Activated CD4-positive, alpha-beta T cell treated with anti-CD3 and anti-CD28 coated beads, Interleukin-2, amount 10 ng/mL, durations not matched to agents 7 days and 5 days (primary cell): ENCODE measurements around the gene SINHCAF. TPM values are rescaled to one million over a fixed set of nuclear protein-coding genes. Genes with fewer than 3 reads are reported as not detected.
A peak's percentile ranks its signal among the peaks of the same experiment; 100 is the strongest.
"Not testable (repeated sequence)": the region's sequence is repeated elsewhere in the genome, so short reads cannot be mapped to it uniquely, and the experiment has no call there.

Experiments
- CTCF ChIA-PET: fragments of 350-600 bp; sonication (Branson Sonifier 250); formaldehyde crosslinking; loops from one replicate; lab custom pipeline; 2021; ENCODE audit warnings: antibody characterized with exemption; lab: Charles Lee
- POLR2A ChIA-PET: fragments of 350-600 bp; sonication (Branson Sonifier 250); formaldehyde crosslinking; loops from one replicate; lab custom pipeline; 2021; ENCODE audit warnings: antibody characterized with exemption; lab: Charles Lee
- DNase-seq: peaks from one replicate; pipeline ENCODE4 v3.0.0-alpha.2; 2020
- H3K27ac Mint-ChIP-seq: one replicate; pipeline ENCODE4 v1.8.0; 2021; ENCODE audit warnings: mild to moderate bottlenecking, moderate library complexity, mixed read lengths
- H3K27me3 Mint-ChIP-seq: one replicate; pipeline ENCODE4 v1.8.0; 2021; ENCODE audit warnings: mixed read lengths
- H3K36me3 Mint-ChIP-seq: one replicate; pipeline ENCODE4 v1.8.0; 2021; ENCODE audit warnings: low read depth, mixed read lengths
- H3K4me1 Mint-ChIP-seq: one replicate; pipeline ENCODE4 v1.8.0; 2021; ENCODE audit warnings: mixed read lengths
- H3K4me3 Mint-ChIP-seq: one replicate; pipeline ENCODE4 v1.8.0; 2021; ENCODE audit warnings: mild to moderate bottlenecking, moderate library complexity, mixed read lengths
- H3K9me3 Mint-ChIP-seq: one replicate; pipeline ENCODE4 v1.8.0; 2021; ENCODE audit warnings: mixed read lengths
- total RNA-seq, 2 experiments: library from RNA; stranded (reverse); gene quantifications; one replicate each; pipeline ENCODE4 v1.2.3, GENCODE V29; 2021

SINHCAF gene
- total RNA-seq, 2 experiments from 2014 or later, result 91.3 to 92.3 TPM

DNA sequence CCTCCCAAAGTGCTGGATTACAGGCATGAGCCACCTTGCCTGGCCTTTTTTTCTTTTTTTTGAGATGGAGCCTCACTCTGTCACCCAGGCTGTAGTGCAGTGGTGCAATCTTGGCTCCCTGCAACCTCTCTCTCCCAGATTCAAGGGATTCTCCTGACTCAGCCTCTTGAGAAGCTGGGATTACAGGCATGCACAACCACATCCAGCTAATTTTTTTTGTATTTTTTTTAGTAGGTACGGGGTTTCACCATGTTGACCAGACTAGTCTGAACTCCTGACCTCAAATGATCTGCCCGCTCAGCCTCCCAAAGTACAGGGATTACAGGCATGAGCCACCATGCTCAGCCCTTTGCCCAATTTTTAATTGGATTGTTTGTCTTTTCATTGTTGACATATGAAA is 58.0 kb downstream of the SINHCAF start:
- no peak overlapping the region for H3K27ac Mint-ChIP-seq
- no peak for DNase-seq
- H3K9me3 Mint-ChIP-seq, result no peaks in the 10 kb centered on the region
- H3K4me3 Mint-ChIP-seq, result no peak overlapping the region
- POLR2A ChIA-PET, result no interaction called here
- H3K4me1 Mint-ChIP-seq, result peaks cover 3% of the 10 kb centered on the region
- peaks cover 4% of the 10 kb centered on the region for H3K36me3 Mint-ChIP-seq
- CTCF ChIA-PET, result no interaction called here
- H3K27me3 Mint-ChIP-seq, result no peaks in the 10 kb centered on the region

GRCh38 chr12:31265722-31266121 is 60.2 kb downstream of the SINHCAF start:
- Mint-ChIP-seq H3K27ac (no peak overlapping the region), H3K4me3 (no peak overlapping the region), H3K27me3 (no peaks in the 10 kb centered on the region), H3K9me3 (no peaks in the 10 kb centered on the region), H3K4me1 (no peaks in the 10 kb centered on the region), H3K36me3 (peaks cover 2% of the 10 kb centered on the region)
- POLR2A ChIA-PET, result no interaction called here
- no peak for DNase-seq
- CTCF ChIA-PET, result interaction anchor here (0.6 kb wide), 1 partner anchor 991 kb away, joined by 3 read pairs; no protein-coding TSS in a partner anchor

DNA sequence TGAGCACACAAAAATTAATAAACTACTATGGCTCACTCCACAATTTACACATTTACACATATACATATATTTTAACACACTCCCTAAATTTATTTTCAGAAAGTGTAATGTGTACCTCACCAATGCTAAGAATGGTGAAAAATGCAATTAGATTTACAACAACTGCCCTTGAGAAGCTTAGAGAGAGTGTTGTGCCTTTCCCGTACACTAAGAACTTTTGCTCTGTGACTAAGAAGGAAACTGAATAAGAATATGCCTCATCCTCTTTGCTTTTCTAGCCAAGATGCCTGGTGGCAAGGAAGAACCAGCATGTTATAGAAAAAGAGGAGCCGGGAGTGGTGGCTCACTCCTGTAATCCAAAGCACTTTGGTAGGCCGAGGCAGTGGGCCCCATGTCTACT is 62.3 kb downstream of the SINHCAF start:
- no peak for DNase-seq
- POLR2A ChIA-PET, result no interaction called here
- Mint-ChIP-seq H3K27ac (no peak overlapping the region), H3K36me3 (no peaks in the 10 kb centered on the region), H3K27me3 (no peaks in the 10 kb centered on the region), H3K9me3 (no peaks in the 10 kb centered on the region), H3K4me3 (no peak overlapping the region), H3K4me1 (no peaks in the 10 kb centered on the region)
- CTCF ChIA-PET, result interaction anchor here (0.8 kb wide), 1 partner anchor 9 kb away, joined by 3 read pairs; no protein-coding TSS in a partner anchor

- Mint-ChIP-seq H3K9me3 (no peaks in the 10 kb centered on the region), H3K27ac (no peak overlapping the region), H3K36me3 (no peaks in the 10 kb centered on the region), H3K4me3 (no peak overlapping the region), H3K4me1 (no peaks in the 10 kb centered on the region), H3K27me3 (no peaks in the 10 kb centered on the region)
- no peak for DNase-seq
- ChIA-PET POLR2A (no interaction called here), CTCF (interaction anchor here (1.3 kb wide), 1 partner anchor 28 kb away, joined by 3 read pairs; no protein-coding TSS in a partner anchor)
These were observed 64.2 kb downstream of the SINHCAF start for GRCh38 chr12:31261744-31262143.

DNA sequence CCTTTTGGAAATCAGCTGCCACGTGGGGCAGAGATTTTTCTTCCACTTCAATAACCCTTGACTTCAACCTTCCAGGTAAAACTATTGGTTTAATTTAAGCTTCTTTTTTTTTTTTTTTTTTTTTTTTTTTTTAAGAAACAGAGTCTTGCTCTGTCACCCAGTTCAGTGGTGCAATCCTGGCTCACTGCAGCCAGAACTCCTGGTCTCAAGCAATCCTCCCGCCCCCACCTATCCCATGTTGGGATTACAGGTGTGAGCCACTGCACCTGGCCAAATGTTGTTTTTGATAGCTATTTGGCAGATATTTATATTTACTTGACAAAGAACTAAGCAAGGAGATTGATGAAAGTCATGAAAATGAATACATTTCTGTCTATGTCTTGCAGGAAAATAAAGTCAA is 65.1 kb downstream of the SINHCAF start:
- no peak for DNase-seq
- H3K36me3 Mint-ChIP-seq, result no peaks in the 10 kb centered on the region
- H3K9me3 Mint-ChIP-seq, result no peaks in the 10 kb centered on the region
- no peak overlapping the region for H3K4me3 Mint-ChIP-seq
- POLR2A ChIA-PET, result no interaction called here
- no peaks in the 10 kb centered on the region for H3K27me3 Mint-ChIP-seq
- CTCF ChIA-PET, result interaction anchor here (0.7 to 1.3 kb wide), 4 partner anchors 9 to 29 kb away, joined by 3 to 4 read pairs (median 3); no protein-coding TSS in a partner anchor
- H3K27ac Mint-ChIP-seq, result no peak overlapping the region
- H3K4me1 Mint-ChIP-seq, result no peaks in the 10 kb centered on the region

- H3K36me3 Mint-ChIP-seq, result no peaks in the 10 kb centered on the region
- no peaks in the 10 kb centered on the region for H3K9me3 Mint-ChIP-seq
- H3K27ac Mint-ChIP-seq, result no peak overlapping the region
- ChIA-PET POLR2A (no interaction called here), CTCF (no interaction called here)
- DNase-seq, result no peak
- H3K4me3 Mint-ChIP-seq, result no peak overlapping the region
- H3K27me3 Mint-ChIP-seq, result peaks cover 3% of the 10 kb centered on the region
- no peaks in the 10 kb centered on the region for H3K4me1 Mint-ChIP-seq
These were observed 66.6 kb downstream of the SINHCAF start for GRCh38 chr12:31259136-31259886.

- ChIA-PET POLR2A (no interaction called here), CTCF (no interaction called here)
- H3K27me3 Mint-ChIP-seq, result peaks cover 4% of the 10 kb centered on the region
- H3K4me1 Mint-ChIP-seq, result no peaks in the 10 kb centered on the region
- no peak overlapping the region for H3K27ac Mint-ChIP-seq
- no peak for DNase-seq
- H3K9me3 Mint-ChIP-seq, result no peaks in the 10 kb centered on the region
- no peaks in the 10 kb centered on the region for H3K36me3 Mint-ChIP-seq
- no peak overlapping the region for H3K4me3 Mint-ChIP-seq
These were observed 68.2 kb downstream of the SINHCAF start for GRCh38 chr12:31257784-31258183.

DNA sequence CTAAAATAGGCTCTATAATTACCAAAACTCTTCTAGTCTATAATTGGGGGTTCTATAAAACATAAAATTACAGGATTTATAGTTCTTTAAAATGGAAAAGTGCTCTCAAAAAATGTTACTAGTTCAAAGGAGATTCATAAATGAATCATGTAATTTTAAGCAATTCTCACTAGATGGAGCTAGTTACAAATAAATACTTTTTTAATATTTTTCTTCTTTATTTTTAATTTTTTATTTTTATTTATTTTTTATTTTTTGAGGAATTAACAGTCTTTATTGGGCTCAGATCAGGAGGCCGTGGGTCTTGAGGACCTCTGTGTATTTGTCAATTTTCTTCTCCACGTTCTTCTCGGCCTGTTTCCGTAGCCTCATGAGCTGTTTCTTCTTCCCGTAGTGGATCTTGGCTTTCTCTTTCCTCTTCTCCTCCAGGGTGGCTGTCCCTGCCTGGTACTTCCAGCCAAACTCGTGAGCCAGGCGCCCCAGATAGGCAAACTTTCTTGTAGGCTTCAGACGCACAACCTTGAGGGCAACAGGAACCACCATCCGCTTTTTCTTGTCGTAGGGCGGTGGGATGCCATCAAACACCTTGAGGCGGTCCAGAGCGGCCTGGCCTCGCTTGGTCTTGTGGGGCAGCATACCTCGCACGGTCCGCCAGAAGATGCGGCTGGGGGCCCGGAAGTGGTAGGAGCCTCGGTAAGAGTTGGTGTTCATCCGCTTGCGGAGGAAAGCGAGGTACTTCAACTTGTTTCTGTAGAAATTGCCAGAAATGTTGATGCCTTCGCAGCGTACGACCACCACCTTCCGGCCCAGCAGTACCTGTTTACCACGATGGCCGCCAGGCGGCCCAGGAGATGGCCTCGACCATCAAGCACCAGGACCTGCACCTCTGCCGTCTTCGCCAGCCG is 74.0 kb downstream of the SINHCAF start:
- H3K27ac Mint-ChIP-seq, H3K4me1 Mint-ChIP-seq, POLR2A ChIA-PET, H3K36me3 Mint-ChIP-seq, H3K9me3 Mint-ChIP-seq, H3K27me3 Mint-ChIP-seq, DNase-seq: not testable (repeated sequence)
- peak overlapping the region; percentile 39 for H3K4me3 Mint-ChIP-seq
- CTCF ChIA-PET, result interaction anchor here (0.6 to 1.2 kb wide), 6 partner anchors 9 to 384 kb away, joined by 3 to 4 read pairs (median 3); partner anchors contain the start of gene SINHCAF

GRCh38 chr12:31250179-31250578 is 75.8 kb downstream of the SINHCAF start:
- Mint-ChIP-seq H3K9me3 (no peaks in the 10 kb centered on the region), H3K36me3 (no peaks in the 10 kb centered on the region), H3K27ac (no peak overlapping the region), H3K27me3 (peaks cover 2% of the 10 kb centered on the region), H3K4me3 (no peak overlapping the region), H3K4me1 (no peaks in the 10 kb centered on the region)
- no peak for DNase-seq
- POLR2A ChIA-PET, result no interaction called here
- CTCF ChIA-PET, result no interaction called here

DNA sequence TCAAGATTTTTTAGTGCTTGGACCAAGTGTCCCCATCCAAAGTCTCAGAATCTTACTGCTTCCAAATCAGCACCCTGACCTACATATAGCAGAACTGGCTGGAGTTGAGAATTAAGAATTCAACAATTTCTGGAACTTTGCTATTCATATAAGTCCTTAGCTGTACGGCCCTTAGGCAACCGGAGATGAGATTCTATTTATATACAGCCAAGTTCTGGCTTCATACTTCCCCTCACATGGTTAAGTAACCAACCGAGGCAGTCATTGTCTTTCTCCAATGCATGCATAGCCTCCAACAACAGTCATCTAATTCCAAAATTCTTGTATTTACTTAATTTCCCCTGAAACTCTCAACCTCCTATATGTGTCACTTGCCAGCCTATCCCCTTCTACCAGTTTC is 76.6 kb downstream of the SINHCAF start:
- H3K27me3 Mint-ChIP-seq, result peaks cover 2% of the 10 kb centered on the region
- no peaks in the 10 kb centered on the region for H3K9me3 Mint-ChIP-seq
- no peaks in the 10 kb centered on the region for H3K36me3 Mint-ChIP-seq
- H3K4me3 Mint-ChIP-seq, result no peak overlapping the region
- POLR2A ChIA-PET, result no interaction called here
- no peaks in the 10 kb centered on the region for H3K4me1 Mint-ChIP-seq
- DNase-seq, result no peak
- no peak overlapping the region for H3K27ac Mint-ChIP-seq
- CTCF ChIA-PET, result no interaction called here

DNA sequence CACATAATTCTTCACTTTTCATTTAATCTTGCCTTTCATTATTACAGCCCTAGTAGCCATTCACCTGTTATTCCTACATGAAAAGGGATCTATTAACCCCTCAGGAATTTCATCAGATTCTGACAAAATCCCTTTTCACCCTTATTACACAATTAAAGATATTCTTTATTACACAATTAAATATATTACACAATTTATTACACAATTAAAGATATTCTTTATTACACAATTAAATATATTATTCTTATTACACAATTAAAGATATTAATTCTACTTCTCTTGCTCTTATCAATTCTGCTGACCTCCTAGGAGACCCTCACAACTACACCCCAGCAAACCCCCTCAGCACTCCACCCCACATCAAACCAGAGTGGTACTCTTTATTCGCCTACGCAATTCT is 77.1 kb downstream of the SINHCAF start:
- POLR2A ChIA-PET, result no interaction called here
- no peaks in the 10 kb centered on the region for H3K4me1 Mint-ChIP-seq
- H3K27ac Mint-ChIP-seq, result no peak overlapping the region
- no peak for DNase-seq
- no peak overlapping the region for H3K4me3 Mint-ChIP-seq
- H3K27me3 Mint-ChIP-seq, result peaks cover 2% of the 10 kb centered on the region
- H3K36me3 Mint-ChIP-seq, result no peaks in the 10 kb centered on the region
- no peaks in the 10 kb centered on the region for H3K9me3 Mint-ChIP-seq
- CTCF ChIA-PET, result no interaction called here

DNA sequence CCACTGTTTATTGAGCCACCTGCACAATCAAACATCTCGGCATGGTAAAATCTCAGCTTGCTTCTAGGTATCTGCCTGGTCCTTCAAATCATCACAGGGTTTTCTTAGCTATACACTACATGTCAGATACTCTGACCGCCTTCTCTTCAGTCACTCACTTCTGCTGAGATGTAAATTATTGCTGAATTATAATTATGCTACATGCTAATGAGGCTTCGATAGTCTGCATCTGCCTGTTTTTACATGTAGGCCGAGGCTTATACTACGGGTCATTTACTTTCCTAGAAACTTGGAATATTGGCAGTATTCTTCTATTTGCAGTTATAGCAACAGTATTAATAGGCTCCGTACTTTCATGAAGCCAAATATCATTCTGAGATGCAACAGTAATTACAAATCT is 77.6 kb downstream of the SINHCAF start:
- CTCF ChIA-PET, result no interaction called here
- no peak for DNase-seq
- Mint-ChIP-seq H3K4me3 (no peak overlapping the region), H3K27ac (no peak overlapping the region), H3K27me3 (peaks cover 1% of the 10 kb centered on the region), H3K4me1 (no peaks in the 10 kb centered on the region), H3K36me3 (no peaks in the 10 kb centered on the region), H3K9me3 (no peaks in the 10 kb centered on the region)
- POLR2A ChIA-PET, result no interaction called here

DNA sequence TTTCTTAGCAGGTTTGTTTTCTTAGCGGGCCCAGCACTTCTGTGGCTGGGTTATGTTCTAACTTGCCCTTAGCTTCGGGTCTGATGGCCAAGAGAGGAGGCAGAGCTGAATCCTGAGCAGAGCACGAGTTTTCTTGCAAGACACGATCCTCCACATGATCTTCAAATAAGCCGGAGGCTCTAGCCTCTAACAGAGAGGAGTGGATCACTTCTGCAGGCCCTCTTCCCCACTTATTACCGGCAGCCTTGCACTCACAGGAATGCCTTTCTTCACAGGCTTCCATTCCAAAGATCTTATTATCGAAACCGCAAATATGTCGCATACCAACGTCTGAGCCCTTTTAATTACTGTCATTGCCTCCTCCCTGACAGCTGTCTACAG is 79.5 kb downstream of the SINHCAF start:
- no peak for DNase-seq
- Mint-ChIP-seq H3K9me3 (no peaks in the 10 kb centered on the region), H3K27me3 (no peaks in the 10 kb centered on the region), H3K27ac (no peak overlapping the region), H3K4me3 (no peak overlapping the region), H3K4me1 (no peaks in the 10 kb centered on the region), H3K36me3 (no peaks in the 10 kb centered on the region)
- CTCF ChIA-PET, result interaction anchor here (1.0 kb wide), 1 partner anchor 25 kb away, joined by 3 read pairs; no protein-coding TSS in a partner anchor
- POLR2A ChIA-PET, result no interaction called here
